HG02759 (cell line): ENCODE results near the gene SPAG5.

Experiments used
- ATAC-seq: cut with Tn5 transposase; IDR thresholded peaks from one replicate; pipeline ENCODE4 v1.9.1; 2021; ENCODE audit warnings: mild to moderate bottlenecking, moderate library complexity; ENCODE audit not compliant: unreplicated experiment

Gene SPAG5

GRCh38 chr17:28573966-28574480 lies 24.8 kb downstream of the SPAG5 start:
- no peak for ATAC-seq

DNA sequence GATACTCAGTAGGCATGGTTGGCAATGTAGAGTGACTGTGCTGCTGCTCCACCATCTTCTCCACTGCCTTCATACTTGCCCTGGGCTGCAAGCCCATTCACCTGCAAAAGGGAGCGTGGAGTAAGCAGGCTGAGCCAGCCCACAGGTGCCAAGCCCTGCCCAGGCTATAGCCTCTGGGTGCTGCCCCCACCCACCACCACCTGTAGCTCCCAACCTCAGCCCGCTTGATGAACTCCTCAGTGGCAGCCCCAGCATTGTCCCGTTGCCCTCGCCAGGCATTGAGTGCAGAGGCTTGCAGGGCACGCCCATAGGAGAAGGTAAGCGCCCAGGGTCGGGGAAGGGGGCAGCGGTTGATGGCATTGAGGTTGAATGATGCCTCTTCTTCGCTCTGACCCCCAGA lies 25.3 kb downstream of the SPAG5 start:
- ATAC-seq, result no peak

DNA sequence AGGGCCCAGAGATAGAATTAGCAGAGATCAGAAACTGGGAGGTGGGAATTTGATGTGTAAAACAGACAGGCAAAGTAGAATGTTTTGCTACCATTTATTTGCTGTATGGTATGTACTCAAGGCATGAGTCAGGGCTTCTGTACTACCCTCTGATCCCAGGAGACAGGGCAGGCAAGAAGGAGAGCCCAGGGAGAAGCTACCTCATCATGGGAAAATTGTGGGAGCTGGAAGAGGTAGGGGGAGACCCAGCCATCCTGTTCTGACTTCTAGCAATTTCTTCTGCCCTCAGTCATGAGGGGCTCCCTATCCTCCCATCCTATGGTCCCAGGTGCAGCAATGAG lies 25.8 kb downstream of the SPAG5 start:
- ATAC-seq, result no peak

- ATAC-seq, result no peak
Observed at GRCh38 chr17:28572259-28573039, 26.4 kb downstream of the SPAG5 start.

- peak; percentile 93 for ATAC-seq
Observed at GRCh38 chr17:28571361-28572122, 27.3 kb downstream of the SPAG5 start, which contains the start of gene PIGS. Gene PIGS (minus strand): TSS chr17:28571524. CDS start chr17:28571496, 28 bp downstream.

DNA sequence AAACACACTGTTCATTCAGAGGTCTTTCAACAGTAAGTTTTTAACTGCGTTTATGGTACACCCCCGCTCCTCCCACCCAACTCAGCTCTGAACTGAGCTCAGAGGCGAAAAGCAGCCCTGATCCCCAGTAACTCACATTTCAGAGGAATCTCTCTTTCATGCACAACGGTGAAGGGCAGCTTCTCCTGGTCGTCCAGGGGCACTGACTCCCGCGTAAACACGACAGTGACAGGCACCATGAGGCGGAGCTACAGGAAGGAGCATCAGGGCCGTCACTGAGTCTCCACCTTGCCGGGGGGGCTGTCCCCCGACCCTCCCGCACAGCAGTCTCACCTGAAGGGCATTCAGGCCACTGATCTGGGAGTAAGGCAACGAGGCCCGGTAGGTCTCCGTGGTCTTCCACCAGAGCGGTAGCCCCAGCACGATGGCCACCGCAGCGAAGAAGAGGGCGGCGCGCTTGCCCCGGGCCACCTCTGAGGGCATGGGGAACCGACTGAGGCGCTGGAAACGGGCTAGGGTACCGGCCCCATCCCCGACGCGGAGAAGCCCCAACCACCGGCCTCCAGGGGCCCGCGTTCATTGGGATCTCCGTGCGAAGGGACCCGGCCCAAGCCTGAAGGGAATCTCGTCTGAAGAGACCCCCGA lies 28.0 kb downstream of the SPAG5 start:
- ATAC-seq, result peak; percentile 27

DNA sequence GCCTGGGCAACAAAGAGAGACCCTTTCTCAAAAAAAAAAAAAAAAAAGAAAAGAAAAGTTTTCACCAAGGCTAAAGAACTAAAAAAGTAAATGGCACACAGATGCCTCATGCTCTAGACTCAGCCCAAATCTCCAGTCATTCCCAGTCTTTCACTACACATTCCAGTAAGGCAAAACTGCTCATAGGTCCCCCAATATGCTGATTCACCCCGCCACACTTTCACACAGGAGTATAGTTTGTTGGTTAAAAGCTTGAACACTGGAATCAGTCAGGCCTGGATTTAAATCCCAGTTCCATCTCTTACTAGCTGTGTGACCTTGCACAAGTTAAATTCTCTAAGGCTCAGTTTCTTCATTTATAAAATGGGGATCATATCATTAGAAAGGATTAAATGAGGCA lies 29.4 kb downstream of the SPAG5 start:
- ATAC-seq, result no peak

- no peak for ATAC-seq
Observed at GRCh38 chr17:28567604-28568003, 31.2 kb downstream of the SPAG5 start.

DNA sequence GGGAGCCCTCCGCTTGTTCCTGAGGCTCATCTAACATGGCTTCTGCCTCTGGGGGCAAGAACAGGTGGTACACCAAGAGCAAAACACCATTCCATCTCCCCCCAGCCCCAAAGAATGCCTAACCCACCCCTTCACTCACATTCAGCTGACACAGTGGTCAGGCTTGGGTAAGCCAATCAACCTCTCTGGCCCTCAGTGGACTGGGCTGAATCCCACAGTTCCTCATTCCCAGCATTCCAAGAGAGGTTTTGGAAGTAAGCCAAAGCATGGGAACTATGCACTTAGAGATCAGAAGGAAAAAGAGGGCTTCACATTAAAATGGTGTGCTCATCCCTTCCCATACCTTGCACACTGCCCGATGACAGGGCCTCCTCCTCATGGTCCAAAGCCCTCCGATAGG lies 35.4 kb downstream of the SPAG5 start:
- no peak for ATAC-seq

- ATAC-seq, result no peak
Observed at GRCh38 chr17:28555022-28555421, 43.8 kb downstream of the SPAG5 start.

- no peak for ATAC-seq
Observed at GRCh38 chr17:28554565-28554964, 44.3 kb downstream of the SPAG5 start.

DNA sequence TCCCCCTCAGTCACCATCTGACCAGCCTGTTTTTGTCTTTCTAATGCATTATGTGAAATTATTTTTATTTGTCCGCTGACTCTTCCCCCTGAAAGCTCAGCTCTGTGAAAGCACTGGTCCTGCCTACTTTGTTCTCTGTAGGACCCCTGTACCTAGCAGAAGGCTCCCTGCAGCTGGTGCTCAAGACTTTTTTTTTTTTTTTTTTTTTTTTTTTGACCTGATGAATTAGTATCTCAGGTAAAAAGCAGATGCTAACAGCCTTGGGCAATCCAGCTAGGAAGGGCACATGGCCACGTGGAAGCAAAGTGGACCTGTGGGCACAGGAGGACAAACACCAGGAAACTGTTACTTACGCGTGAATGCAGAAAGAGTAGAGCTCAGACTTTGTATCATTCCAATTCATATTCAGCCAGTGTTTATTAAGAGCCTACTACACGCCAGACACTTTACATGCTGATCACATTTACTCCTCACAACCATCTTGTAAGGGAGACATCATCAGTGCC lies 45.8 kb downstream of the SPAG5 start:
- no peak for ATAC-seq

- peak; percentile 72 for ATAC-seq
Observed at GRCh38 chr17:28552176-28552999, 46.4 kb downstream of the SPAG5 start, which contains the start of gene UNC119. Gene UNC119 (minus strand): TSS chr17:28552624. CDS start chr17:28552557, 67 bp downstream.

DNA sequence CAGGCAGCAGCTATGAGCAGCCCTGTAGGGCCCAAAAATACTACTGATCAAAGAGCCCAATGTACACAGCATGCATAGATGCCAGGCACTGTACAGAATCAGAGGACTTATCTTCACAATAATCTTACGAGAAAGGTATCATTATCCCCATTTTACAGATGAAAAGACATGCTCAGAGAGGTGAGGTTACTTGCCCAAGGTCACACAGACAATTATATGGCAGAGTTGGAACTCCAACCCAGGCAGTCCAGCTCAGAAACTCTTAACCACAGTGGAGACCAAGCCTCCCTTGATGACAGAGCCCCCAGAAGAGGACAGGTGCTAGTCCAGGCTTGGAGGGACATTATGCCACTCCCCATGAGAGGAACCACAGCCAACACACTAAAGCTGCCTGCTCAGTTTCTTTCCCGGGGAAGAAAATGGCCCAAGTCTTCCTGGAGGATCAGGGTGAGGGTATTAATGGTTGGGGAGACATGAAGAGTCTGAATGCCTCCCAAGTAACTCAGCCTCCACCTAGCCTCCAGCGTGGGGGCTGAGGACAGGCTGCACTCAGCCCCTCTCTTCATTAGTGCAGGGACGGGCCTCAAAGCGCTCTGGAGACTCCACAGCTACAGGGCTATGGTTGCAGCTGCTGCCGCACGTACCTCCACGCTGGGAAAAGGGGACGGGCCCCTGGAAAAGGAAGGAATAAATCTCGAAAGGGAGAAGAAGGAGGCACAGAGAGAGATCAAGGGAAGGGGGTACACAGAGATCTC lies 47.2 kb downstream of the SPAG5 start:
- ATAC-seq, result no peak

DNA sequence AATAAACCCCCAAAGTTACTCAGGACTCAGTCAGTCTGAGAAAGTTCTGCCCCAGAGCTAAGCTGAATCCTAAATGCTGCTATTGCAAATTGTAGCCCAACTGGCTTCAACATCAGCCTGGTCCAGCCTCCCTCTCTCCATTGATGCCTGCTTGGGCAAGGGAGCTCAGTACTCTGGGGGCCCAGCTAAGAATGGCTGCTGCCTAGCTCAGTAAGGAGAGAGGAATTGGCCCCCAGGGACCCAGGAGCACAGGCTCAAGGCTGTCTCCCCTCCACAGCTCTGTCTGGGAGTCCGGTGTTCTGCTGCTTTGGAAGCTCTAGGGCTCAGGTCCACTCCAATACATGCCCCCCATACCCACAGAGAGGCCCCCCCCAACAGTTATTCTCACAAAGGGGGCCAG lies 48.0 kb downstream of the SPAG5 start:
- no peak for ATAC-seq

DNA sequence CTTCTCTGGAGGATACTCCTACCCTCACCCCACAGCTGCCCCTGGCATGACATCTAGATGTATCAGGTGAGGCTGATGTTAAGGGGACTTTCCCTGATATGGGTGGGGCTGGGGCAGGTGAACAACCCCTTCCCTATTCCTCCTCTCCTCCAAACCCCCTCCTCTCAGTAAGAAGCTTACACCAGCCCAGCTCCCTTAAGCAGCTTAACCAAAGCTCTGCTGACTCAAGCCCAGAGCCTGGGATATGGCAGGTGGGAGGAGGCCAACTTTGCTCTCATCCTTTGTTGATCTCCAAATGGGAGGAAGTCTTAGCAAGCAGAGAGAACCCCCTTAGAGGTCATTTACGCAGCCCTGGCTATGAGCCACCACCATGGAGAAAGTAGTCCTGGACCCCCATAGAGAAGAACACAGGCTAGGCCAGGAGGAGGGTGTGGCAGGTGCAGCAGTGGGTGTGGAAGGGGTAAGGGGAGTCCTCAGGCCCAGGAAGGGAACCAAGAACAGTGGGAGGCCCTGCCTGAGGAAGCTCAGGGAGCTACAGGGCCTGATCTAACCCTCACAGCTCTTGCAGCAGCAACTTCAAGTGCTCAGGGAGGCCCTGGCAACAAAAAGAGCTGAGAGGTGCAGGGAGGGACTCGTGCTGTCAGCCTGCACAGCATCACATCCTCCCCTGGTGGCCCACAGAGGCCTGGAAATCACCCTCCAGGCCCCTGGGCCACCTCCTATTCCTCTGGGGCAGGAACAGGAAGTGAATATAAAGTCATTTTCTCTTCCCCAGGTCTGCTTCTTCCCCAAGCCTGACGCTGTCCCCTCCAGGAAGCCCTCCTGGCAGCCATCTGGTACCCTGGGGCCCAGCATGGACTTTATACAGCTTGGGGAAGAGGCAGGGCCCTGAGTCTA lies 49.3 kb downstream of the SPAG5 start:
- peak; percentile 46 for ATAC-seq

- ATAC-seq, result no peak
Observed at GRCh38 chr17:28548417-28549130, 50.3 kb downstream of the SPAG5 start.
